DND-41 (cell line): ENCODE data around the gene SH3BP1.
"Not testable (repeated sequence)": the region's sequence is repeated elsewhere in the genome, so short reads cannot be mapped to it uniquely, and the experiment has no call there.

Experiments
- EZH2 ChIP-seq: IDR thresholded peaks from 3 replicates; pipeline ENCODE4 v1.6.1; 2012; ENCODE audit warnings: borderline replicate concordance, low read depth, mild to moderate bottlenecking, moderate library complexity, low read length, inconsistent platforms; ENCODE audit not compliant: severe bottlenecking
- TF ChIP-seq, protein P1 (sequence below): IDR thresholded peaks from 2 replicates; pipeline ENCODE4 v1.5.1; 2012; ENCODE audit warnings: borderline replicate concordance, low read length, moderate library complexity, mild to moderate bottlenecking; ENCODE audit not compliant: poor library complexity, severe bottlenecking; ENCODE audit errors: extremely low read depth

DNA sequence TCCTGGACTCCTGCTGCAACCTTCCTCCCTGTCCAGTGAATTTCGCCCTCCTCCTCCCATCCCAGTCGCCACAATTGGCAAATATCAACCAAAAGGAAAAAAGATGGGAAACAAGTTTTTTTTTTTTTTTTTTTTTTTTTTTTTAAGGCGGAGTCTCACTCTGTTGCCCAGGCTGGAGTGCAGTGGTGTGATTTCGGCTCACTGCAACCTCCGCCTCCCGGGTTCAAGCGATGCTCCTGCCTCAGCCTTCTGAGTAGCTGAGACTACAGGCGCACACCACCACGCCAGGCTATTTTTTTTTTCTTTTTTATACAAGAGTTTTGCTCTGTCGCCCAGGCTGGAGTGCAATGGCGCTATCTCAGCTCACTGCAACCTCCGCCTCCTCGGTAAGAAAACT lies 56.8 kb downstream of the SH3BP1 start:
- TF ChIP-seq, protein P1, sequence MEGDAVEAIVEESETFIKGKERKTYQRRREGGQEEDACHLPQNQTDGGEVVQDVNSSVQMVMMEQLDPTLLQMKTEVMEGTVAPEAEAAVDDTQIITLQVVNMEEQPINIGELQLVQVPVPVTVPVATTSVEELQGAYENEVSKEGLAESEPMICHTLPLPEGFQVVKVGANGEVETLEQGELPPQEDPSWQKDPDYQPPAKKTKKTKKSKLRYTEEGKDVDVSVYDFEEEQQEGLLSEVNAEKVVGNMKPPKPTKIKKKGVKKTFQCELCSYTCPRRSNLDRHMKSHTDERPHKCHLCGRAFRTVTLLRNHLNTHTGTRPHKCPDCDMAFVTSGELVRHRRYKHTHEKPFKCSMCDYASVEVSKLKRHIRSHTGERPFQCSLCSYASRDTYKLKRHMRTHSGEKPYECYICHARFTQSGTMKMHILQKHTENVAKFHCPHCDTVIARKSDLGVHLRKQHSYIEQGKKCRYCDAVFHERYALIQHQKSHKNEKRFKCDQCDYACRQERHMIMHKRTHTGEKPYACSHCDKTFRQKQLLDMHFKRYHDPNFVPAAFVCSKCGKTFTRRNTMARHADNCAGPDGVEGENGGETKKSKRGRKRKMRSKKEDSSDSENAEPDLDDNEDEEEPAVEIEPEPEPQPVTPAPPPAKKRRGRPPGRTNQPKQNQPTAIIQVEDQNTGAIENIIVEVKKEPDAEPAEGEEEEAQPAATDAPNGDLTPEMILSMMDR: not testable (repeated sequence)
- not testable (repeated sequence) for TF ChIP-seq EZH2
